Activated T-cell treated with anti-CD3 and anti-CD28 coated beads, Interleukin-2, amount 50 U/mL, for 24 hours (primary cell): ENCODE measurements around the gene USP49.
"Not testable (repeated sequence)": the region's sequence is repeated elsewhere in the genome, so short reads cannot be mapped to it uniquely, and the experiment has no call there.

ENCODE experiments used
- DNase-seq: peaks from one replicate; pipeline ENCODE4 v3.0.0-alpha.2; 2020
- H3K27ac Mint-ChIP-seq: 2 replicates; pipeline ENCODE4 v1.8.0; 2020; ENCODE audit warnings: mild to moderate bottlenecking, mixed read lengths
- H3K27me3 Mint-ChIP-seq: 2 replicates; pipeline ENCODE4 v1.8.0; 2020; ENCODE audit warnings: mixed read lengths
- H3K36me3 Mint-ChIP-seq: 2 replicates; pipeline ENCODE4 v1.8.0; 2020; ENCODE audit warnings: low read depth, mixed read lengths
- H3K4me1 Mint-ChIP-seq: 2 replicates; pipeline ENCODE4 v1.8.0; 2020; ENCODE audit warnings: low read depth, mixed read lengths
- H3K4me3 Mint-ChIP-seq: 2 replicates; pipeline ENCODE4 v1.8.0; 2020; ENCODE audit warnings: mild to moderate bottlenecking, moderate library complexity, mixed read lengths
- H3K9me3 Mint-ChIP-seq: 2 replicates; pipeline ENCODE4 v1.8.0; 2020; ENCODE audit warnings: mixed read lengths

Gene USP49

DNA sequence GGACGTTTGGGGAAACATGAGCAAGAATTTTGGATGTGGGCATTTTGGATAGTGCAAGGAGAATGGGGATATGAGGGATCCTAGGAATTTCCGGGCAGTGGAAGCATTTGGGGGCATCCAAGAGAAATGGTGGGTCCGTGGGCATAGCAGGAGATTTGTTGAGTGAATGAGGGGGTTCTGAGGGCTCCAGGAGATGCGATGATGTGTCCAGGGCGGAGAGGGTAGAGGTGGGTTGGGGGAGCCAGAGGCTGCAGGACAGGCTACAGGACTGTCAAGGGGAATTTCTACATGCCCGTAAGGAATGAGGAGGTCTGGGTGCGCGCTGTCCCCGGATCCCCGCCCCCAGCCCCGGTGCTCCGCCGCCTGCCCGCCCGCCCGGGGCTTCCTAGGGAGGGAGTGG is 115.8 kb downstream of the USP49 start:
- no peak for DNase-seq
- peak overlapping the region; percentile 84 for H3K27ac Mint-ChIP-seq
- H3K4me3 Mint-ChIP-seq = peak overlapping the region; percentile 89
- no peaks in the 10 kb centered on the region for H3K9me3 Mint-ChIP-seq
- H3K27me3 Mint-ChIP-seq = peaks cover 10% of the 10 kb centered on the region
- peaks cover 14% of the 10 kb centered on the region for H3K4me1 Mint-ChIP-seq
- H3K36me3 Mint-ChIP-seq = peaks cover 27% of the 10 kb centered on the region

GRCh38 chr6:41778895-41779294 is 116.3 kb downstream of the USP49 start:
- peaks cover 14% of the 10 kb centered on the region for H3K4me1 Mint-ChIP-seq
- H3K27ac Mint-ChIP-seq = peak overlapping the region; percentile 84
- H3K27me3 Mint-ChIP-seq = peaks cover 10% of the 10 kb centered on the region
- no peak for DNase-seq
- no peaks in the 10 kb centered on the region for H3K9me3 Mint-ChIP-seq
- peak overlapping the region; percentile 89 for H3K4me3 Mint-ChIP-seq
- peaks cover 31% of the 10 kb centered on the region for H3K36me3 Mint-ChIP-seq

- no peak for DNase-seq
- H3K9me3 Mint-ChIP-seq = no peaks in the 10 kb centered on the region
- H3K36me3 Mint-ChIP-seq = peaks cover 34% of the 10 kb centered on the region
- peaks cover 10% of the 10 kb centered on the region for H3K27me3 Mint-ChIP-seq
- no peak overlapping the region for H3K27ac Mint-ChIP-seq
- peaks cover 14% of the 10 kb centered on the region for H3K4me1 Mint-ChIP-seq
- H3K4me3 Mint-ChIP-seq = no peak overlapping the region
Observed at GRCh38 chr6:41777551-41778285, 117.5 kb downstream of the USP49 start.

- peaks cover 56% of the 10 kb centered on the region for H3K36me3 Mint-ChIP-seq
- no peaks in the 10 kb centered on the region for H3K27me3 Mint-ChIP-seq
- H3K4me3 Mint-ChIP-seq = no peak overlapping the region
Observed at GRCh38 chr6:41775293-41775882, 119.8 kb downstream of the USP49 start.

DNA sequence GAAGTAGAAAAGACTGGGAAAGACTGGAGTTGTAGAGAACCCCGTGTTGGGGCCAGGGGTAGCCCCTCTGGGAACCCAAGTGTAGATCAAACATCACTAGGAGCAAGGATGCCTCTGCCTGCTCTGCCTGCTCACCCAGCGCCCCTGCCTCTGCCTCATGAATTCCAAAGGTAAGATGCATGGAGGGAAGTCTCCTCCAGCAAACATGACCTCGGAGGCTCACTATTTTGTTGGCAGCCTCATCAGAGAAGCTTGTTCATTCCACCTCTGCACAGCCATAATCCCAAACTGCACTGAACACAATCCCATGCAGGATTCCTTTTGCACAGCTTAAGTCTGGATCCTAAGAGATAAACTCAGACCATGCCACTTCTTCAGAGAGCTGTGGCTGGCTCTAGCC is 120.3 kb downstream of the USP49 start:
- peaks cover 57% of the 10 kb centered on the region for H3K36me3 Mint-ChIP-seq

More at GRCh38 chr6:41775293-41775882, 119.8 kb downstream of the USP49 start:
- Mint-ChIP-seq H3K9me3 (no peaks in the 10 kb centered on the region), H3K27ac (no peak overlapping the region), H3K4me1 (peaks cover 9% of the 10 kb centered on the region)
- no peak for DNase-seq

DNA sequence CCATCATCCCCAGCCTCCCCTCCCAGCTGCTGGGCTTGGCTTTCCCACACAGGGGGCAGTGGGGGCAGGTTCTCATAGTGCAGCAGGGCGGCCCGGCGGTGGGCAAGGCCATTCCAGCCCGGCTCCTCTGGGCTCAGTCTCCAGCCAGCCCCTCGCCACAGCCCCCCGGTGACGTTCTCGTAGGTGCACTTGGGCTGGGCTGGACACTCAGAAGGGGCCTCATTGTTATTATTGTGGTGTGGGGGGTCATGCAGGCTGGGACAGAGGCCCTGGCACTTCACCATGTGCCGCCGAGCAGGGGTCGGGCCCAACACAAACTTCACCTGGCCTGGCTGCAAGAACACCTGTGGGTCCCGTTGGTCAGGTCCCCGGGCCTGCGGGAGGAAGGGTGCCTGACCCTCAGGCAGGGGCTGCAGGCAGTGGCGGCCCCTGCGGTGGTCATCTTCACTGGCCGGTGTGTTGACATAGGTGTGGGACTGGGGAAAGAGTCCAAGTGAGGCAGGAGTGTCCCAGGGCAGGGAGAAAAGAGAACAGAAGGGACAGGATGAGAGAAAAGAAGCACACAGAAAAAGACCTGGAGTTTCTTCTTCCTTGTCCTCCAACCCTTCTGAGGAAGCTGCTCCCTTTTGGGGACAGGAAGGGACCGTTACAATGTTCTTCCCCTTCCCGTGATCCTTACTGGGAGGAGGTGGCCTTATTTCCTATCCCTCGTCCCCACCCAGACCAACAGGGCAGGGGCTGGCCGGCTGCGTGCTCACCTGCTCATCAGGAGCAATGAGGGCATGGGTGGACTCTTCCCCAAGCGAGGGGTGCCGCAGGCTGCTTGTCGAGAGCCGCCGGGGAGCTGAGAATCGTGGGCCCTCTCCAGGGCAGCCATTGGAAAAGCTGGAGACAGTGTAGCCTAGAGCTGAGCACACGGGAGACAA is 123.9 kb downstream of the USP49 start:
- H3K27me3 Mint-ChIP-seq = no peaks in the 10 kb centered on the region
- H3K9me3 Mint-ChIP-seq = no peaks in the 10 kb centered on the region
- no peak for DNase-seq
- peaks cover 6% of the 10 kb centered on the region for H3K4me1 Mint-ChIP-seq
- no peak overlapping the region for H3K27ac Mint-ChIP-seq
- H3K4me3 Mint-ChIP-seq = no peak overlapping the region
- H3K36me3 Mint-ChIP-seq = peaks cover 48% of the 10 kb centered on the region

More for the DNA sequence above, 120.3 kb downstream of the USP49 start:
- no peaks in the 10 kb centered on the region for H3K27me3 Mint-ChIP-seq
- H3K4me3 Mint-ChIP-seq = no peak overlapping the region
- H3K27ac Mint-ChIP-seq = no peak overlapping the region
- no peaks in the 10 kb centered on the region for H3K9me3 Mint-ChIP-seq
- DNase-seq = no peak
- peaks cover 7% of the 10 kb centered on the region for H3K4me1 Mint-ChIP-seq

- H3K4me1 Mint-ChIP-seq = peaks cover 6% of the 10 kb centered on the region
- H3K4me3 Mint-ChIP-seq = no peak overlapping the region
- no peaks in the 10 kb centered on the region for H3K9me3 Mint-ChIP-seq
- no peak overlapping the region for H3K27ac Mint-ChIP-seq
- H3K36me3 Mint-ChIP-seq = peaks cover 44% of the 10 kb centered on the region
- no peak for DNase-seq
- no peaks in the 10 kb centered on the region for H3K27me3 Mint-ChIP-seq
Observed at GRCh38 chr6:41770381-41771057, 124.7 kb downstream of the USP49 start.

DNA sequence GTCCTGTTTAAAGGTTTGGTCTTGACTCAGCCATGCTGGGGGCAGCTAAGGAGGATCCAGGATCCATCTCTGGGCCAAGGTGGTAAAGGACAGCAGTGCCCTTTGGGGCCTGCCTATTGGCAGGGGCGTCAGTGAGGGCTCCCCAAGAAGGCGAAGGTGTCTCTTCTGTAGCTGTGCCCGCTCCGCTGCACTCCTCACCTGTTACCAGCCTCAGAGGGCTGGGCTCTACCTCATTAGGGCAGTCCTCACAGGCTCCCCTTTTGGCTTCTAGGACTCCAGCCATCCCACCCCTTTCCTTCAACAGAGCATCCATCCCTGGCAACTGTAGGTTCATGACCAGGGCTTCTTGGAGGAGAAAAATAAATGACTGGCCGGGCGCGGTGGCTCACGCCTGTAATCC is 125.8 kb downstream of the USP49 start:
- no peaks in the 10 kb centered on the region for H3K27me3 Mint-ChIP-seq
- no peak overlapping the region for H3K27ac Mint-ChIP-seq
- DNase-seq = no peak
- H3K9me3 Mint-ChIP-seq = no peaks in the 10 kb centered on the region
- H3K4me1 Mint-ChIP-seq = peaks cover 6% of the 10 kb centered on the region
- peaks cover 32% of the 10 kb centered on the region for H3K36me3 Mint-ChIP-seq
- H3K4me3 Mint-ChIP-seq = no peak overlapping the region

DNA sequence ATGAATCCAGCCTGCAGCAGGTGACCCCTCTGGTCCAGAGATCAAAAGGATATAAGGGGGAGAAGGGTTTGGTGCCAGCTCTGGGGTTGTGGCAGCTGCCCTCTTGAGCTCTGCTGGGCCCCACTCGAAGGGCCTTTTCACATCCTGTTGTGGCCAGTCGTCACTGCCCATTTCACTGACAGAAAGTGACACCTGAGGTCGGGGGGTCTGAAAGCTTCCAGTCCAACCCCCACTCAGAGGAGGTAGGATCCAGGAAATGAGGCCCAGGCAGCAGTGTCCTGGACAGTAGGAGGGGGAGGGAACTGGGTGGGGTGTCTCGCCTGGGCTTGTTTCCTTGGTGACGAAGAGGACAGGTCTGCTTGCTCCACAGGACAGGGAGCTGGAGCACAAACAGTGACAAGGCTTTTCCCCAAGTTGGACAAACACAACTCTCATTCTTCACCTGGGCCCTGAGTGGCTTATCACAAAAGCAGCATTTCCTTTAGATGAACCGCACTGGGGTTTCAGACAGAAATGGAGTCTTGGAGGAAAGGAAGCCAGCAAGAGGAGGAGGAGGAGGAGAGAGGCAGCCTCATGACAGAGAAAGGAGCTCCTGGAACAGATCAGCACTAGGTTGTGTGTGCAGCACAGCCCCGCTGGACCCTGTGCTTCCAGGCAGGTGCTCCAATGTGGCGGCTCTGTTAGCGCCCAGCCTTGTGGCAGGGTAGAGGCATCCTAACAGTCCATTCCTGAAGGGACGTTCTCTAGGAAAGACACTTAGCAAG is 126.4 kb downstream of the USP49 start:
- H3K9me3 Mint-ChIP-seq = no peaks in the 10 kb centered on the region
- H3K27ac Mint-ChIP-seq = peak overlapping the region; percentile 52
- H3K27me3 Mint-ChIP-seq = no peaks in the 10 kb centered on the region
- H3K4me1 Mint-ChIP-seq = peaks cover 6% of the 10 kb centered on the region
- H3K36me3 Mint-ChIP-seq = peaks cover 28% of the 10 kb centered on the region
- H3K4me3 Mint-ChIP-seq = no peak overlapping the region
- DNase-seq = no peak

DNA sequence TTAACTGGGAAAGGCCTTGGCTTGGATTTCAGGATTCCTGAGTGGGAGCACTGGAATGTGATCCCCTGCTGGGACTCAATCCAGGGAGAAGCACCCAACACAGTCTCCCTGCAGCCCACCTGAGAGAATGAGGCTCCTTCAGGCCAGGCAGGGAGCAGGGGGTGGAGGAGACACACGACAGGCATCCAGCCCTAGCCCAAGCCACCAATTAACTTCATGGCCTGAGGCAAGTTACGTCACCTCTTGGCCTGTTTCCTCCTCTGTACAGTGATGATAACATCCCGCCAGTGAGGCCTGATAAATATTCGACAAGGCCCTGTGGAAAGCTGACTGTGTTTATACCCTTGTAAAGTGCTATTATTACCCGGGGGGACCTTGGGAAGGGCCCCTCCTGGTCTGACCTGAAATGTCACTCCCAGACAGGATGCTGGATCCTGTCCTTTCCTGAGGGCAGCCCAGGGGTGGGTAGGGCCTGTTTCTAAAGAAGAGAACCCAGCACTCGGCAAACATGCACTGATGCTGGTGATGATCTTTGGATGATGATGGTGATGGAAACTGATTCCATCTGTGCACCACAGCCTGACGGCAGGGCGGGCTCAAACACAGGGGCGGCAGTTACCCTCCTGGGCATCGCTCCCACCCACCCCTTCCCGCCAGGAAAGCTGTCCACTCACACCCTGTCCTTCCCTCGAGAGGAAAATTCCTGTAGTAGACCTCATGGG is 127.9 kb downstream of the USP49 start:
- DNase-seq = no peak
- peaks cover 6% of the 10 kb centered on the region for H3K4me1 Mint-ChIP-seq
- H3K36me3 Mint-ChIP-seq = peaks cover 21% of the 10 kb centered on the region
- no peak overlapping the region for H3K4me3 Mint-ChIP-seq
- no peak overlapping the region for H3K27ac Mint-ChIP-seq
- no peaks in the 10 kb centered on the region for H3K27me3 Mint-ChIP-seq
- no peaks in the 10 kb centered on the region for H3K9me3 Mint-ChIP-seq

GRCh38 chr6:41766043-41766664 is 129.0 kb downstream of the USP49 start:
- H3K4me1 Mint-ChIP-seq, H3K9me3 Mint-ChIP-seq, H3K4me3 Mint-ChIP-seq, H3K27ac Mint-ChIP-seq, H3K36me3 Mint-ChIP-seq, DNase-seq, H3K27me3 Mint-ChIP-seq: not testable (repeated sequence)

DNA sequence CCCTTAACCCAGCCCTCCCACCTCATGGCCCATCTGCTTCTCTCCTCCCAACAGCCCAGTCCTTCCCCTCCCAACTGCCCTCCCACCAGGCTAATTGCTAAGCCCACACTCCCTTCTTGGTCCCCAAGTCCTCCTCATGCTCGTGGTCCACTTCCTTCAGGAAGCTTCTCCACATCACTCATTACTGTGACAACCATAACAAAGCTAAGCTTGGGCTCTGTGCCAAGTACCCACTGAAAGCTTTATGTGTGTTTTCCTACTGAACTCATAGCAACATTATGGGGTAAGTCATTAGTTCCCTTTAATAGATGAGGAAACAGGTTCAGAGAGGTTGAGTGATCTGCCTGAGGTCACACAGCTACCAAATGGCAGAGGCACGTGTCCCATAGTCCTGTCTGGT is 131.7 kb downstream of the USP49 start:
- Mint-ChIP-seq H3K9me3 (no peaks in the 10 kb centered on the region), H3K27me3 (no peaks in the 10 kb centered on the region), H3K4me3 (no peak overlapping the region), H3K27ac (no peak overlapping the region), H3K36me3 (no peaks in the 10 kb centered on the region), H3K4me1 (peaks cover under 1% of the 10 kb centered on the region)
- DNase-seq = no peak
